NCI-H128 (cell line): ENCODE measurements around the gene CPS1.

Experiments used
- DNase-seq: peaks from one replicate; lab custom pipeline; 2025; ENCODE audit not compliant: unreplicated experiment; lab: John Stamatoyannopoulos, UW

The CPS1 gene

GRCh38 chr2:210604666-210605065 is 48.3 kb downstream of the CPS1 start:
- DNase-seq, result no peak

GRCh38 chr2:210606001-210606400 is 49.6 kb downstream of the CPS1 start:
- DNase-seq, result no peak

DNA sequence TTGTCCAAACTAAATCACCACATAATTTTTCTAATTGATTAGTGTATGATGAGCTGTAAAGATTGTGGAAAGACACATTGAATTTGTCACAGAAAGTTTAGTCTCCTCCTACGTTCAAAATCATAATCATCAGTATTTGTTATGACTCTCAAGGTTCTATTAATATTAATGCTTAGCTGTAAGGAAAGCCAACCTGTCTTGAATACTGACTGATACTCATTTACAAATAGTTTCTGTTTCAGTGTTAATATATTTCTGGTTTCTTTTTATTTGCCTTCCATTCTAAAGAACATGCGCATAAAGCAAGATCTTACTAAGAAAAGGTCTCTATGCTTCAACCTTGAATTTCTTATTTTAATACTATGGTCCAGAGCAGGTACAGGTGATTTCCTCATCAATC is 55.1 kb downstream of the CPS1 start:
- DNase-seq, result no peak

DNA sequence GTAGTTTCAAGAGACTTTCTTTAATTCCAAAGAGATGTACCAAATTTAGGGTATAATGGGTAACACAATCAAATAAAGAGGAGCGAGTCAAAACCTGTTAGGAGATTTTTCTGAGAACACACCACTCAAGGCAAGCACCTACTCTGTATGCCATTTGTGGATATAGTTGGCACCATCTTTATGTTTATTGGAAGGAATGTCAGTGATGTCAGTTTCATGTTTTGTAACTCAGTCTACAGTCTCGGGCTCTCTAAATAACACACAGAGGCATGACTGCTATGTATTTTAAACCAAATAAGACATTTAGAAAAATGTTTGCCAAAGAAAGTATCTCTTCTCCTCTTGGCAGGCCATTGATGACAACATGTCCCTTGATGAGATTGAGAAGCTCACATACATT is 59.7 kb downstream of the CPS1 start:
- no peak for DNase-seq

DNA sequence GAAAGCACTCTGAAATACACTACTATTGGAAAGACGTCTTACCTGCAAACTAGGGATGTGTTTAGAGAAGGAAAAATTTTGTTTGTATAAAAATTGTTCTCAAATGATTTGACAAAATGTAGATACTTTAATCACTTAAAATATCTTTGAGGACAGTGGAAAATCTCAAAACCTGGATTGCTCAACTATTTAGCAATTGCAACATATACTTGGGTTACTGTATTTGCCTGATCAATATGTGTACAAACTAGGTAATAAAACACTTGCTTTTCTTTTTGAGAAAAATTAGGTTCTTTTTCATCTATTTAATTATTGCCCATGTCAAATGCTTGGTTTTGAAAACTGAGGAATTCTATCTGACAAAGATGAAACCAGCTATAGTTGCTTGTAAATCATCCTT is 60.9 kb downstream of the CPS1 start:
- no peak for DNase-seq

- DNase-seq, result peak; percentile 29
Measured at GRCh38 chr2:210617732-210618330, 61.4 kb downstream of the CPS1 start.

DNA sequence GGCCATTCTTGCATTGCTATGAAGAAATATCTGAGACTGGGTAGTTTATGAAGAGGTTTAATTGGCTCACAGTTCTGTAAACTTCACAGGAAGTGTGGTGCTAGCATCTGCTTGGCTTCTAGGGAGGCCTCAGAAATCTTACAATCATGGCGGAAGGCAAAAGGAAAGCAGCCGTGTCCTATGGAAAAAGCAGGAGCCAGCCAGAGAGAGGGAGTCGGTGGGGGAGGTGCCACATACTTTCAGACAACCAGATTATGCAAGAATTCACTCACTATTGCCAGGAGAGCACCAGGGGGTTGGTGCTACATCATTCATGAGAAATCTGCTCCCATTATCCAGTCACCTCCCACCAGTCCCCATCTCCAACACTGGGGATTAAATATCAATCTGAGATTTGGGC is 64.1 kb downstream of the CPS1 start:
- no peak for DNase-seq

DNA sequence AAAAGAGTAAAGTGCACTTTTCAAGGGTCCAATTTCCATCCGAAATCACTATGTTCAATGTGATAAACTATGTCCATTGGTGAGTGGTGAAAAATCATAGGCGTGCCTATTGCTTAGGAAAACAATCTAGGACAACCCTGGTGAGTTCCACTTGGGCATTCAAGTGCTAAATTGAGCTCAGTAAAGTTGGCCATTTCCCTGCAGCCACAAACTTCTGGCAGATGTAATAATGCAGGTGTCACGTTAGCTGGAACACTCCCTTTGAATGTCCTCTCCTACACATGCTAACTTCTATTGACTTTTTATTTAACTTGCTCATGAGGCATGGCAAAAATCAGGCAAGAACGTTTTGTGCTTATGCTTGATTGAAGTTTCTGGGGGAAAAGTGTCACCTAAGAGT is 67.1 kb downstream of the CPS1 start:
- DNase-seq, result no peak

DNA sequence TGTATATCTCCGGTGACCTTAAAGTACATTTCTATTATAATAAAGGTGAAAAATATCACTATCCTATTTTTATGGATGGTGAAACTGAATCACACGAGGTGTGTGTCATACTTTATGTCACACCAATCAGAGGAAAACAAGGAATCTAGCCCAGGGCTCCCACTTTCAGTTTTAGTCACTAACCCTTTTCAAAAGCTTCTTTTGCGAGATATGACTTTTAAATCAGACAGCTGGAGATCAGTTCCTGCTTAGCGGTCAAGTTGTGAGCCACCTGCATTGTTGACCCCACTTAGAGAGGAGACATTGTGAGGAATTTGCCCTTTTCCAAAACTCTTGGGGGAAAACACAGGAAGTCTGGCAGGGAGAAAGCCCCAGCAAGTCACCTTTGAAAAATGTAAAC is 70.5 kb downstream of the CPS1 start:
- DNase-seq, result no peak

DNA sequence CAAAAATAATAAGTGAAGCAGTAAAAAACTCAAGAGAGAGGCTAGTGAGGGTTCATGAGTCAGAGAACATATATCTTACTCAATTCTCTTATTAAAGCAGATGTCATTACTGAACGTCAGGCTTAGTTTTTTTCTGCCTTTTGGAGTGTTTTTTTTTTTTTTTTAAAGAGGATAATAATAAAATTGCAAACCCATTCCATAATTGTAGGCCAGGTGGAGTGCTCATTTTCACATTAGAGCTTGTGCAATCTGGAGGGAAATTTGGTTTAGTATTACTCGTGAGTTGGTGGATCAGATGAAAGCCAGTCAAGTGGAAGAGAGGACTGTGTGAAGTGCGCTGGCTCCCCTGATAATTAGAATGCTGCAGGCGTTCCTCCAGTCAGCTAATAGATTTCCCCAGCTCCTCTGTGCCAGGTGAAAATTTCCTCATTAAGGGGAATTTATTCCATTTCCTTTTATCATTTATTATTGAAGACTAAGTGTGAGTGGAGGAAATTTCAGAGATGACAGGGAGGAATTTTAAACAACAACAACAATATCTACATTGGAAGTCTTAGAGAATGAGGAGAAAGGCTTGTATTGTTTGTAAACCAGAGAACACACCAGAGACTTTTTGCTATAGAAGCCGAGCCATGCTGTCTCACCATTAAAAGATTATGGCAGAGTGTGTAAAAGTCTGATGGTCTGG is 74.6 kb downstream of the CPS1 start:
- DNase-seq, result peak; percentile 60

GRCh38 chr2:210633699-210634098 is 77.3 kb downstream of the CPS1 start:
- no peak for DNase-seq

- no peak for DNase-seq
Measured at GRCh38 chr2:210635257-210635656, 78.9 kb downstream of the CPS1 start.

DNA sequence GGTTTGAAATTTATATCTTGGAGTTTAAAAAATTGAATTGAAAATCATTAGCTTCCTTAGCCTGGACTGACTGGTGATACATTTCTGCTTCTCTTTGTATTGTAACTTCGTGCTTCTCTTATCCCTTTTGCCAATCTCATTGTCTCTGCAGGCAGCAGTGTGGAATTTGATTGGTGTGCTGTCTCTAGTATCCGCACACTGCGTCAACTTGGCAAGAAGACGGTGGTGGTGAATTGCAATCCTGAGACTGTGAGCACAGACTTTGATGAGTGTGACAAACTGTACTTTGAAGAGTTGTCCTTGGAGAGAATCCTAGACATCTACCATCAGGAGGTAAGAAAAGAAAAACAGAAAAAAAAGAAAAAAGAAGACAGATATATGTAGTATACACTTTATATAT is 85.9 kb downstream of the CPS1 start:
- DNase-seq, result no peak

- no peak for DNase-seq
Measured at GRCh38 chr2:210647151-210647550, 90.8 kb downstream of the CPS1 start.

DNA sequence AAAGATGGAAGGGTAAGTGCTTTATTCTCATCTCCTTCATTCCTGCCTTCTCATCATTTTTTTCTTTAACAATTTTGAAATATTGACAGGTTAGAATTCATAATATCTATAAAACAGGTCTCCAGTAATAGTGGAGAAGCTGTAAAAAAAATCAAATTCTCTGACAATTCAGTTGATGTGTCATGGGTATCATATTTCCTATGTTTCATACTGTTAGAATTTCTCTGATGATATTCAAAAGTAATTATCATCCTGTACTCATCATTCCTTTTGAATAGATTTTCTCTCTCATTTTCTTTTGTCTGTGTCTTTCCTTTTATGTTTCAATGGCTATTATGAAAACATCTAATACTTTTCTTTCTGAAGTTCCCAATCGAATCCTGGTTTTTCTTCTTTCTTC is 97.7 kb downstream of the CPS1 start:
- no peak for DNase-seq

DNA sequence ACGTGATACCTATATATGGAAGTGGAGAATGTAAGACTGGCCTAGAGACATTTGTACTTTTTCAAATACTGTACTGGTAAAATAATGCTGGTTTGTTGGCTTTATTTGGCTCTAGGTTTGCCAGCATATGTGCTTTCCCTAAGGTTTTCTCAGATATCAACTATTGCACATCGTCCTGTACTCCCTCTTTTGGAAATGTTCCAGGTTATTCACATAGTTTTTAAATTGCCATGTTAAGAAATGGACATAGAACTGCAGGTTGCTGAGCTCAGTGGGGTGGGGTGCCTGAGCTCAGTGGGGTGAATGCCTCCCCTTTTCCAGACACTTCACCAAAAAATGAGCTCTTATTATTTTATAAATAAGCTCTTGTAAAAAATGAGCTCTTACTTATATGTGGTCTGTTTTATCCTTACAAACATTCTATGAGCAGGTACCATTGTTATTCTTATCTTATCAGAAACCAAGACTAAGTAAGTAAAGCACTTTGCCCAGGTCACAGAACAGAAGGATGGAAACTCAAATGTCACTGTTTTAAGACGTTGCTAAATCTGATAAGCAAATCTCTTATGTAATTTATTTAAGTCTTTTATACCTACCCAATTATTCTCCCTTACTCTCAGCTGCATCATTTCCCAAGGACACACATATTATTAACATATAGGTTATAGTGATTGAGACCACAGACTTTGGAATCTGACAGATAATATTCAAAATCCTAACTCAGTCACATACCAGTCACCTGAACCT is 99.0 kb downstream of the CPS1 start:
- no peak for DNase-seq

DNA sequence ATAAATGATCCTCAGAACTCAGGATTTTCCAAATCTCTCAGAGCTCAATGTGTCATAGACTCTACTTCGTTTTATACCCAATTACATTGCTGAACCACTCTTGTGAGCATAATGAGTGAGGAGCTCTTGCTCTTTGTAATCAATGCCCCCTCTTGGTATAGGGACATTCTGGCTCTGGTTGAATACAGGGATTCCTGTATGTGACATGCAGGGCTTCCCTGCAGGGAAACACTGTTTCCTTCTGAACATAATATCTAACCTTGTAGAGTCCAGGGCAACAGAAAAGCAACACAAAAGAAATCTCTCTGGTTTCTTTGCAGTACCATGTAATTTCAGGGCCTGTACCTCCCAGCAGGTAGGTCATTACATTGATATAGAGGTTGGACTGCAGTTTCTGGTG is 101.5 kb downstream of the CPS1 start:
- DNase-seq, result no peak

GRCh38 chr2:210660751-210661150 is 104.4 kb downstream of the CPS1 start:
- DNase-seq, result no peak

GRCh38 chr2:210662560-210662959 is 106.2 kb downstream of the CPS1 start:
- DNase-seq, result no peak

GRCh38 chr2:210663631-210664089 is 107.3 kb downstream of the CPS1 start:
- DNase-seq, result no peak

- DNase-seq, result no peak
Measured at GRCh38 chr2:210667711-210668110, 111.3 kb downstream of the CPS1 start.

GRCh38 chr2:210671065-210671464 is 114.7 kb downstream of the CPS1 start:
- peak; percentile 6 for DNase-seq
